ENCODE data around the gene FCHSD2.

DNA sequence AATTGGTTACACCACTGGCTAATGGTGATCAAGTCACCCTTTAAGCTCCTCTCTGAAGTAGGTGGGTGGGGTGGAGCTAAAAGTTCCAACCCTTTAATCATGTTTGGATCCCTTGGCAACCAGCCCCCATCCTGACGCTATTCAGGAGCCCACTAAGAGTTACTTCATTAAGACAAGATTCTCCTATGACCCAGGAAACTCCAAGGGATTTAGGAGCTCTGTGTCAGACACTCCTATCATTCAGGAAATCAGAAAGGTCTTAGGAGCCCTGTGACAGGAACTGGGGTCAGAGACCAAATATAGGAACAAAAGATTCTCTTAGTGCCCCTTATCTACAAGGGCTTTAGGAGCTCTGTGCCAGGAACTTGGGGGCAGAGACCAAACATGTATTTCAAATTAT, 186.7 kb downstream of the FCHSD2 start:
- TF ChIP-seq TAF1 (IDR thresholded peaks at IDR 0.05; ENCODE audit: borderline replicate concordance, insufficient read depth, low read length) (no peak), POLR2AphosphoS5 (IDR thresholded peaks at IDR 0.05; ENCODE audit: low read depth, low read length) (no peak)

Measured in PFSK-1 (cell line).